Breast epithelium (tissue), 4 donors: ENCODE results near the gene DAPK2. TPM values are rescaled to one million over a fixed set of nuclear protein-coding genes. Genes with fewer than 3 reads are reported as not detected.

Source experiments
- DNase-seq, 2 donors: peaks; one replicate each; pipeline ENCODE4 v3.0.0-alpha.2; 2019; ENCODE audit warnings: low spot score in 2 of 2
- H3K27ac ChIP-seq, 2 donors: fragments of 200-600 bp; sonication (generic) in 1 of 2; one replicate each; pipeline ENCODE4 v1.5.1; 2016 to 2019; ENCODE audit warnings: mild to moderate bottlenecking in 1 of 2
- H3K27me3 ChIP-seq, 2 donors: fragments of 200-600 bp; sonication (generic) in 1 of 2; one replicate each; pipeline versions ENCODE4 v1.5.1 to v1.6.0; 2017 to 2019; ENCODE audit warnings: control low read depth in 1 of 2, mild to moderate bottlenecking in 1 of 2
- H3K36me3 ChIP-seq: fragments of 200-600 bp; one replicate; pipeline ENCODE4 v1.5.1; 2019
- H3K4me1 ChIP-seq, 2 donors: fragments of 200-600 bp; sonication (generic); one replicate each; pipeline ENCODE4 v1.5.1; 2016 to 2019; ENCODE audit warnings: control low read depth in 1 of 2
- H3K4me3 ChIP-seq, 3 donors: fragments of 200-600 bp; sonication (generic); 1 replicate in 2 of 3; 2 replicates in 1 of 3; pipeline ENCODE4 v1.5.1; 2016 to 2019; ENCODE audit warnings: mild to moderate bottlenecking in 3 of 3, moderate library complexity in 2 of 3
- H3K9me3 ChIP-seq, 2 donors: fragments of 200-600 bp; sonication (generic) in 1 of 2; one replicate each; pipeline ENCODE4 v1.5.1; 2016 to 2019; ENCODE audit warnings: control low read depth in 1 of 2
- POLR2A ChIP-seq: fragments of 450-650 bp; IDR thresholded peaks from one replicate; pipeline ENCODE4 v1.6.1; 2016; ENCODE audit warnings: antibody characterized with exemption, mild to moderate bottlenecking, moderate library complexity
- POLR2AphosphoS5 ChIP-seq, 3 donors: sonication (generic); formaldehyde crosslinking; IDR thresholded peaks; one replicate each; pipeline ENCODE4 v1.6.1; 2017; ENCODE audit warnings: antibody characterized with exemption in 3 of 3
- intact Hi-C: fragments of 100-400 bp; cut with DNase I; formaldehyde crosslinking; loops from one replicate; pipeline ENCODE4 v1.15.1; 2023; ENCODE audit warnings: low total_unique reads
- total RNA-seq, 3 donors: library from RNA; depleted of rRNA; stranded (reverse); fragments of >200 nt; gene quantifications; one replicate each; pipeline ENCODE4 v1.1.0, GENCODE V29; 2016
- TF ChIP-seq, protein P1 (sequence below), 3 donors: fragments of 450-650 bp; IDR thresholded peaks; one replicate each; pipeline ENCODE4 v1.5.1; 2016 to 2017; ENCODE audit warnings: antibody characterized with exemption in 3 of 3, mild to moderate bottlenecking in 3 of 3, moderate library complexity in 3 of 3

The DAPK2 gene
- total RNA-seq, 3 donors from 2014 or later, result 23.6 to 37.3 (median 29.6) TPM

DNA sequence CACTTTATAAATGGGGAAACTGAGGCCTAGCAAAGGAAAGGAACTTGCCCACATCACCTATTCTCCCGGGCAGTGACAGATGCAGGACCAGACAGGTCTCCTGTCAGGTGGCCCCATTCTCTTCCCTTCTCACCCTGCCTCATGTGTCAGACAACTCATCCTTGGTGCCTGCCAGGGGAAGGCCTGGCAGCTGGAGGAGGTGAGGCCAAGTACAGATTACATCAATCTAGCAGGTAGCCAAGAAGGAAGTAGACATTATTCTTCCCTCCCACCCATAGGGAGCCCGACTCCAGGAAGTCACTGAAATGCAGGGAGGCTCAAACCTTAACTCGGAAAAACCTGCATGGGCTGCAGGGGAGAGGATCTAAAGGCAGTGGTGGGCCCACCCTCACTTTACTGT is 39.6 kb downstream of the DAPK2 start:
- intact Hi-C loops, result no loop called here
- TF ChIP-seq, protein P1, sequence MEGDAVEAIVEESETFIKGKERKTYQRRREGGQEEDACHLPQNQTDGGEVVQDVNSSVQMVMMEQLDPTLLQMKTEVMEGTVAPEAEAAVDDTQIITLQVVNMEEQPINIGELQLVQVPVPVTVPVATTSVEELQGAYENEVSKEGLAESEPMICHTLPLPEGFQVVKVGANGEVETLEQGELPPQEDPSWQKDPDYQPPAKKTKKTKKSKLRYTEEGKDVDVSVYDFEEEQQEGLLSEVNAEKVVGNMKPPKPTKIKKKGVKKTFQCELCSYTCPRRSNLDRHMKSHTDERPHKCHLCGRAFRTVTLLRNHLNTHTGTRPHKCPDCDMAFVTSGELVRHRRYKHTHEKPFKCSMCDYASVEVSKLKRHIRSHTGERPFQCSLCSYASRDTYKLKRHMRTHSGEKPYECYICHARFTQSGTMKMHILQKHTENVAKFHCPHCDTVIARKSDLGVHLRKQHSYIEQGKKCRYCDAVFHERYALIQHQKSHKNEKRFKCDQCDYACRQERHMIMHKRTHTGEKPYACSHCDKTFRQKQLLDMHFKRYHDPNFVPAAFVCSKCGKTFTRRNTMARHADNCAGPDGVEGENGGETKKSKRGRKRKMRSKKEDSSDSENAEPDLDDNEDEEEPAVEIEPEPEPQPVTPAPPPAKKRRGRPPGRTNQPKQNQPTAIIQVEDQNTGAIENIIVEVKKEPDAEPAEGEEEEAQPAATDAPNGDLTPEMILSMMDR (IDR thresholded peaks at IDR 0.05), result no peak
- no peak for TF ChIP-seq POLR2AphosphoS5 (IDR thresholded peaks at IDR 0.05)
- no peak for TF ChIP-seq POLR2A
- Histone ChIP-seq H3K36me3 (no peaks in the 10 kb centered on the region), H3K4me1 (peaks cover 0 to 11% of the 10 kb centered on the region in 2 donors), H3K4me3 (no peak overlapping the region), H3K27me3 (no peaks in the 10 kb centered on the region), H3K27ac (peak overlapping the region in 1 of 2 donors; percentile 54), H3K9me3 (no peaks in the 10 kb centered on the region)
- DNase-seq, result peak in 1 of 2 donors; percentile 55

GRCh38 chr15:64004587-64004986 is 41.7 kb downstream of the DAPK2 start:
- TF ChIP-seq, protein P1 (IDR thresholded peaks at IDR 0.05), result no peak
- TF ChIP-seq POLR2AphosphoS5 (IDR thresholded peaks at IDR 0.05), result no peak
- TF ChIP-seq POLR2A, result no peak

DNA sequence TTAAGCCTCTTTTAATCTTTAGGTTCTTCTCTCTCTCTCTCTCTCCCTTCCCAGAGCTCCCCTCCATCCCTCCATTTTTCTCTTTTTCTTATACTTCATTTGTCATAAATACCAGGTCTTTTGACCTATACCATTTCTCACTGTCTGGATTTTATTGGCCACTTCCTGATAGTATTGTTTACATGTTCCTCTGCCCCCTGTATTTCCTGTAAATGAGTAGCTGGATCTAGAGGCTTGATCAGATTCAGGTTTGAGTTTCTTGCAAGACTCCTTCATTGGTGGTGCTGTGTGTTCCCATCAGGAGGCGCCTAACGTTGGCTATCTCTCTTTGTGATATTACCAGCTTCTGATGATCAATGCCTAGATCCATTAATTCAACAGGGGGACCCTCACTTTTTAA is 42.2 kb downstream of the DAPK2 start:
- Histone ChIP-seq H3K4me3 (no peak overlapping the region), H3K9me3 (no peaks in the 10 kb centered on the region), H3K27ac (no peak overlapping the region), H3K4me1 (no peaks in the 10 kb centered on the region), H3K36me3 (no peaks in the 10 kb centered on the region), H3K27me3 (no peaks in the 10 kb centered on the region)
- TF ChIP-seq POLR2A (no peak), POLR2AphosphoS5 (IDR thresholded peaks at IDR 0.05) (no peak)
- TF ChIP-seq, protein P1 (IDR thresholded peaks at IDR 0.05), result no peak
- DNase-seq, result no peak
- intact Hi-C loops, result no loop called here

More at GRCh38 chr15:64004587-64004986, 41.7 kb downstream of the DAPK2 start:
- intact Hi-C loops, result no loop called here
- Histone ChIP-seq H3K9me3 (no peaks in the 10 kb centered on the region), H3K27ac (no peak overlapping the region), H3K4me1 (peaks cover 0 to 4% of the 10 kb centered on the region in 2 donors), H3K4me3 (no peak overlapping the region), H3K36me3 (no peaks in the 10 kb centered on the region), H3K27me3 (no peaks in the 10 kb centered on the region)
- no peak for DNase-seq

DNA sequence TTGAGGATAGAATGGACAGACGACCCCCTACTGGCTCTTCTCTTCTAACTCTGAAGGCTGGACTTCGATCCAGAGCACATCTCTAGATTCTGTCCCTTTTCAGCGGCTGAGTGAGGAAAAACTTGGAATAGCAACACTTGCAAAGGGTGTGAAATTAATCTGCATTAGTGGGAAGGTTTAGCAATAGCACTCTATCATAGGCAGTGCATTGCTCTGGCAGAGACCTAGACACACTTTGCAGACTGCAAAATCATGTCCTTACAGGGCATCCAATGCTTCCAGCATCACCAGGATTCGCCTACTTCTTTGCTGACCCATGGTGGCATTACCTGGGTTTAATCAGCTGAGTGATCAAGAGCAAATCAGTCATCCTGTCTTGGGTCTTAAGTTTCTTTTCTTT is 43.1 kb downstream of the DAPK2 start:
- H3K36me3 ChIP-seq, result no peaks in the 10 kb centered on the region
- no peak overlapping the region for H3K4me3 ChIP-seq
- H3K27me3 ChIP-seq, result no peaks in the 10 kb centered on the region
- no peaks in the 10 kb centered on the region for H3K9me3 ChIP-seq
- no peak for DNase-seq
- intact Hi-C loops, result no loop called here
- H3K4me1 ChIP-seq, result peaks cover 0 to 6% of the 10 kb centered on the region in 2 donors
- no peak overlapping the region for H3K27ac ChIP-seq
- no peak for TF ChIP-seq POLR2A
- TF ChIP-seq, protein P1 (IDR thresholded peaks at IDR 0.05), result no peak
- TF ChIP-seq POLR2AphosphoS5 (IDR thresholded peaks at IDR 0.05), result no peak

GRCh38 chr15:64001148-64001547 is 45.1 kb downstream of the DAPK2 start:
- Histone ChIP-seq H3K4me1 (peaks cover 0 to 8% of the 10 kb centered on the region in 2 donors), H3K4me3 (no peak overlapping the region), H3K9me3 (no peaks in the 10 kb centered on the region), H3K27ac (no peak overlapping the region), H3K36me3 (no peaks in the 10 kb centered on the region), H3K27me3 (no peaks in the 10 kb centered on the region)
- intact Hi-C loops, result no loop called here
- TF ChIP-seq POLR2AphosphoS5 (IDR thresholded peaks at IDR 0.05) (no peak), POLR2A (no peak)
- TF ChIP-seq, protein P1 (IDR thresholded peaks at IDR 0.05), result no peak
- DNase-seq, result no peak
